Left lung (tissue), 10 donors: ENCODE data around the gene RNF223. TPM values are rescaled to one million over a fixed set of nuclear protein-coding genes. Genes with fewer than 3 reads are reported as not detected.

Source experiments
- ATAC-seq: fragments of 200-7000 bp; cut with Tn5 transposase; one replicate; pipeline ENCODE4 v1.9.1; 2020; ENCODE audit warnings: moderate library complexity
- DNase-seq, 4 donors: peaks; one replicate each; pipeline ENCODE4 v3.0.0-alpha.2; 2013 to 2020
- H3K27ac ChIP-seq, 2 donors: fragments of 200-600 bp; sonication (generic) in 1 of 2; one replicate each; pipeline versions ENCODE4 v1.5.0 to v1.8.0; 2020 to 2021
- H3K27me3 ChIP-seq, 2 donors: fragments of 200-600 bp; sonication (generic) in 1 of 2; one replicate each; pipeline versions ENCODE4 v1.5.0 to v1.8.0; 2020 to 2021
- H3K36me3 ChIP-seq, 2 donors: fragments of 200-600 bp; sonication (generic) in 1 of 2; one replicate each; pipeline versions ENCODE4 v1.5.0 to v1.8.0; 2020 to 2021
- H3K4me1 ChIP-seq, 2 donors: fragments of 200-600 bp; one replicate each; pipeline ENCODE4 v1.8.0; 2021
- H3K4me3 ChIP-seq, 2 donors: fragments of 200-600 bp; sonication (generic) in 1 of 2; one replicate each; pipeline versions ENCODE4 v1.5.0 to v1.8.0; 2020 to 2021; ENCODE audit warnings: mild to moderate bottlenecking in 1 of 2
- H3K9me3 ChIP-seq, 2 donors: fragments of 200-600 bp; sonication (generic) in 1 of 2; one replicate each; pipeline versions ENCODE4 v1.5.0 to v1.8.0; 2020 to 2021
- CTCF ChIP-seq, 2 donors: fragments of 200-600 bp; sonication (generic) in 1 of 2; IDR thresholded peaks; one replicate each; pipeline versions ENCODE4 v1.5.0 to v1.8.0; 2021; ENCODE audit warnings: antibody characterized with exemption in 2 of 2
- intact Hi-C, 2 donors: fragments of 100-400 bp; cut with DNase I; formaldehyde crosslinking; loops; one replicate each; pipeline versions ENCODE4 v1.11.2 to v1.14.2; 2022
- polyA plus RNA-seq, 6 donors: library from polyadenylated mRNA; unstranded; fragments of 120-200 nt; gene quantifications; one replicate each; pipeline ENCODE4 v1.2.1, GENCODE V29; 2013; ENCODE audit not compliant: insufficient read length in 6 of 6
- total RNA-seq, 2 donors: library from RNA; stranded (reverse); fragmentation: NEBNext Ultra II Directional; extraction: Animal tissue kit (Norgen Biotek cat#: 25700); gene quantifications; one replicate each; pipeline ENCODE4 v1.2.1, GENCODE V29; 2021
- donor health status: DM: no; HTN: yes; CAD: no.
- donor health status: DM: no; HTN: no; CAD: no.

The RNF223 gene
- total and polyA plus RNA-seq, 8 donors: 0.13 to 1.7 (median 0.18) TPM

- Histone ChIP-seq H3K4me3 (no peak overlapping the region), H3K27me3 (peaks cover 0 to 14% of the 10 kb centered on the region in 2 donors), H3K4me1 (peaks cover 4 to 5% of the 10 kb centered on the region in 2 donors), H3K36me3 (peaks cover 0 to 62% of the 10 kb centered on the region in 2 donors), H3K27ac (no peak overlapping the region), H3K9me3 (no peaks in the 10 kb centered on the region)
- no peak for TF ChIP-seq CTCF (IDR thresholded peaks at IDR 0.05)
- intact Hi-C loops: no loop called here
- DNase-seq (no peak), ATAC-seq (no peak)
These were observed 29.0 kb downstream of the RNF223 start for GRCh38 chr1:1045129-1045528.

GRCh38 chr1:1044455-1045078 lies 29.5 kb downstream of the RNF223 start:
- Histone ChIP-seq H3K27me3 (peaks cover 0 to 20% of the 10 kb centered on the region in 2 donors), H3K4me1 (peaks cover 9 to 11% of the 10 kb centered on the region in 2 donors), H3K27ac (no peak overlapping the region), H3K9me3 (no peaks in the 10 kb centered on the region), H3K36me3 (peaks cover 0 to 58% of the 10 kb centered on the region in 2 donors), H3K4me3 (no peak overlapping the region)
- ATAC-seq (no peak), DNase-seq (no peak)
- intact Hi-C loops: no loop called here
- TF ChIP-seq CTCF (IDR thresholded peaks at IDR 0.05): no peak

GRCh38 chr1:1043921-1044320 lies 30.2 kb downstream of the RNF223 start:
- intact Hi-C loops: no loop called here
- Histone ChIP-seq H3K27me3 (peaks cover 0 to 26% of the 10 kb centered on the region in 2 donors), H3K36me3 (peaks cover 0 to 53% of the 10 kb centered on the region in 2 donors)

GRCh38 chr1:1043411-1043810 lies 30.7 kb downstream of the RNF223 start:
- ATAC-seq (no peak), DNase-seq (no peak)
- Histone ChIP-seq H3K9me3 (no peaks in the 10 kb centered on the region), H3K4me3 (no peak overlapping the region), H3K27ac (no peak overlapping the region), H3K27me3 (peaks cover 0 to 31% of the 10 kb centered on the region in 2 donors), H3K36me3 (peaks cover 0 to 53% of the 10 kb centered on the region in 2 donors), H3K4me1 (peaks cover 13 to 19% of the 10 kb centered on the region in 2 donors)
- intact Hi-C loops: no loop called here
- TF ChIP-seq CTCF (IDR thresholded peaks at IDR 0.05): no peak

More at GRCh38 chr1:1043921-1044320, 30.2 kb downstream of the RNF223 start:
- Histone ChIP-seq H3K4me3 (no peak overlapping the region), H3K9me3 (no peaks in the 10 kb centered on the region), H3K27ac (no peak overlapping the region), H3K4me1 (peaks cover 13 to 17% of the 10 kb centered on the region in 2 donors)
- DNase-seq (no peak), ATAC-seq (no peak)
- no peak for TF ChIP-seq CTCF (IDR thresholded peaks at IDR 0.05)

- Histone ChIP-seq H3K27ac (no peak overlapping the region), H3K4me1 (peaks cover 13 to 19% of the 10 kb centered on the region in 2 donors), H3K9me3 (no peaks in the 10 kb centered on the region), H3K27me3 (peaks cover 0 to 36% of the 10 kb centered on the region in 2 donors), H3K36me3 (peaks cover 0 to 50% of the 10 kb centered on the region in 2 donors), H3K4me3 (no peak overlapping the region)
- DNase-seq (no peak), ATAC-seq (no peak)
- TF ChIP-seq CTCF (IDR thresholded peaks at IDR 0.05): no peak
- intact Hi-C loops: no loop called here
These were observed 31.3 kb downstream of the RNF223 start for GRCh38 chr1:1042835-1043234.
